HepG2 (cell line): Measurements from ENCODE around the gene MLX. TPM values are rescaled to one million over a fixed set of nuclear protein-coding genes. Genes with fewer than 3 reads are reported as not detected.

Source experiments
- FOSL2 ChIP-seq: sonication (generic); formaldehyde crosslinking; IDR thresholded peaks from 2 replicates; pipeline ENCODE4 v1.4.0; 2020; ENCODE audit warnings: missing genetic modification reagents
- FOXC1 ChIP-seq: sonication (generic); formaldehyde crosslinking; IDR thresholded peaks from 2 replicates; pipeline ENCODE4 v1.8.0; 2022; ENCODE audit warnings: mild to moderate bottlenecking, missing genetic modification reagents, borderline replicate concordance
- IRF1 ChIP-seq: sonication (generic); formaldehyde crosslinking; IDR thresholded peaks from 2 replicates; pipeline ENCODE4 v1.4.0; 2020; ENCODE audit warnings: low read depth, mild to moderate bottlenecking, missing genetic modification reagents
- IRX3 ChIP-seq: sonication (generic); formaldehyde crosslinking; IDR thresholded peaks from 2 replicates; pipeline ENCODE4 v1.8.1; 2023; ENCODE audit warnings: mild to moderate bottlenecking, low read depth, missing genetic modification reagents, borderline replicate concordance
- ZNF510 ChIP-seq: sonication (generic); formaldehyde crosslinking; IDR thresholded peaks from 2 replicates; pipeline ENCODE4 v1.4.0; 2020; ENCODE audit warnings: low read depth, mild to moderate bottlenecking, missing genetic modification reagents
- ZNF547 ChIP-seq: sonication (generic); formaldehyde crosslinking; IDR thresholded peaks from 2 replicates; pipeline ENCODE4 v1.5.1; 2020; ENCODE audit warnings: mild to moderate bottlenecking, missing genetic modification reagents
- ZNF609 ChIP-seq: sonication (generic); formaldehyde crosslinking; IDR thresholded peaks from 2 replicates; pipeline ENCODE4 v1.4.0; 2020; ENCODE audit warnings: mild to moderate bottlenecking, missing genetic modification reagents, borderline replicate concordance
- polyA plus RNA-seq, 8 experiments: library from polyadenylated mRNA; depleted of rRNA in 3 of 8; stranded (reverse) in 7 of 8; unstranded in 1 of 8; fragments of >200 nt; fragmentation: Illumina TruSeq in 4 of 8; extraction: Trizol in 4 of 8; gene quantifications; 2 replicates each; pipeline versions ENCODE4 v1.2.1 to v1.2.3, GENCODE V29; 2011 to 2016; ENCODE audit warnings: low read depth in 4 of 8, missing spikeins in 1 of 8, mixed read lengths in 1 of 8; ENCODE audit not compliant: insufficient read depth in 1 of 8
- total RNA-seq, 5 experiments: library from RNA; depleted of rRNA; stranded (reverse); fragments of >200 nt; fragmentation: Illumina TruSeq; extraction: Trizol; gene quantifications; 2 replicates each; pipeline ENCODE4 v1.2.3, GENCODE V29; 2016; ENCODE audit warnings: low read depth in 1 of 5
- TF ChIP-seq, protein P1 (sequence below): sonication (generic); formaldehyde crosslinking; IDR thresholded peaks from 2 replicates; pipeline ENCODE4 v1.8.0; 2023; ENCODE audit warnings: mild to moderate bottlenecking, missing genetic modification reagents
- TF ChIP-seq, protein P2 (sequence below): sonication (generic); formaldehyde crosslinking; IDR thresholded peaks from 2 replicates; pipeline ENCODE4 v1.4.0; 2020; ENCODE audit warnings: mild to moderate bottlenecking, missing genetic modification reagents, borderline replicate concordance
- TF ChIP-seq, protein P3 (sequence below): sonication (generic); formaldehyde crosslinking; IDR thresholded peaks from 2 replicates; pipeline ENCODE4 v1.5.0; 2020; ENCODE audit warnings: missing genetic modification reagents, mild to moderate bottlenecking, borderline replicate concordance

MLX gene
- total and polyA plus RNA-seq, 2 of the 13 experiments (the other 11 are each of a cell fraction or from before 2014, with no cell fraction given), result 38.9 to 74.4 TPM

- 0 out of 2 replicates have a peak, but pooled peaks have one; percentile 11 for TF ChIP-seq IRF1 (CRISPR knock-in tag)
- TF ChIP-seq, protein P1, sequence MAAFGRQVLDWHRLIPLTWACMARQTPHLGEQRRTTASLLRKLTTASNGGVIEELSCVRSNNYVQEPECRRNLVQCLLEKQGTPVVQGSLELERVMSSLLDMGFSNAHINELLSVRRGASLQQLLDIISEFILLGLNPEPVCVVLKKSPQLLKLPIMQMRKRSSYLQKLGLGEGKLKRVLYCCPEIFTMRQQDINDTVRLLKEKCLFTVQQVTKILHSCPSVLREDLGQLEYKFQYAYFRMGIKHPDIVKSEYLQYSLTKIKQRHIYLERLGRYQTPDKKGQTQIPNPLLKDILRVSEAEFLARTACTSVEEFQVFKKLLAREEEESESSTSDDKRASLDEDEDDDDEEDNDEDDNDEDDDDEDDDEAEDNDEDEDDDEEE, result peak; percentile 67; the same call in 1 of the 2 replicates
- TF ChIP-seq ZNF609 (CRISPR knock-in tag), result peak; percentile 31; the same call in 1 of the 2 replicates
- peak; percentile 77; the same call in 1 of the 2 replicates for TF ChIP-seq IRX3
- 0 out of 2 replicates have a peak, but pooled peaks have one; percentile 32 for TF ChIP-seq ZNF510
- TF ChIP-seq, protein P2, sequence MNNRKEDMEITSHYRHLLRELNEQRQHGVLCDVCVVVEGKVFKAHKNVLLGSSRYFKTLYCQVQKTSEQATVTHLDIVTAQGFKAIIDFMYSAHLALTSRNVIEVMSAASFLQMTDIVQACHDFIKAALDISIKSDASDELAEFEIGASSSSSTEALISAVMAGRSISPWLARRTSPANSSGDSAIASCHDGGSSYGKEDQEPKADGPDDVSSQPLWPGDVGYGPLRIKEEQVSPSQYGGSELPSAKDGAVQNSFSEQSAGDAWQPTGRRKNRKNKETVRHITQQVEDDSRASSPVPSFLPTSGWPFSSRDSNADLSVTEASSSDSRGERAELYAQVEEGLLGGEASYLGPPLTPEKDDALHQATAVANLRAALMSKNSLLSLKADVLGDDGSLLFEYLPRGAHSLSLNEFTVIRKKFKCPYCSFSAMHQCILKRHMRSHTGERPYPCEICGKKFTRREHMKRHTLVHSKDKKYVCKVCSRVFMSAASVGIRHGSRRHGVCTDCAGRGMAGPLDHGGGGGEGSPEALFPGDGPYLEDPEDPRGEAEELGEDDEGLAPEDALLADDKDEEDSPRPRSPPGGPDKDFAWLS, result no peak; the same call in 1 of the 2 replicates
- TF ChIP-seq, protein P3, sequence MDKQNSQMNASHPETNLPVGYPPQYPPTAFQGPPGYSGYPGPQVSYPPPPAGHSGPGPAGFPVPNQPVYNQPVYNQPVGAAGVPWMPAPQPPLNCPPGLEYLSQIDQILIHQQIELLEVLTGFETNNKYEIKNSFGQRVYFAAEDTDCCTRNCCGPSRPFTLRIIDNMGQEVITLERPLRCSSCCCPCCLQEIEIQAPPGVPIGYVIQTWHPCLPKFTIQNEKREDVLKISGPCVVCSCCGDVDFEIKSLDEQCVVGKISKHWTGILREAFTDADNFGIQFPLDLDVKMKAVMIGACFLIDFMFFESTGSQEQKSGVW (CRISPR knock-in tag), result 0 out of 2 replicates have a peak, but pooled peaks have one; percentile 65
- TF ChIP-seq ZNF547 (CRISPR knock-in tag), result peak; percentile 45; the same call in 1 of the 2 replicates
- TF ChIP-seq FOSL2 (CRISPR knock-in tag), result peak; percentile 3; the same call in 1 of the 2 replicates
- TF ChIP-seq FOXC1 (CRISPR knock-in tag), result no peak; the same call in none of the 2 replicates
These were observed 4.3 kb upstream of the MLX start (continued) for GRCh38 chr17:42562388-42563142.
